Activated CD8-positive, alpha-beta memory T cell treated with anti-CD3 and anti-CD28 coated beads, Interleukin-2, amount 50 U/mL, for 48 hours (primary cell): Measurements from ENCODE around the gene HAUS3.
"Not testable (repeated sequence)": the region's sequence is repeated elsewhere in the genome, so short reads cannot be mapped to it uniquely, and the experiment has no call there.

ENCODE experiments used
- DNase-seq: peaks from one replicate; pipeline ENCODE4 v3.0.0-alpha.2; 2020

The HAUS3 gene

DNA sequence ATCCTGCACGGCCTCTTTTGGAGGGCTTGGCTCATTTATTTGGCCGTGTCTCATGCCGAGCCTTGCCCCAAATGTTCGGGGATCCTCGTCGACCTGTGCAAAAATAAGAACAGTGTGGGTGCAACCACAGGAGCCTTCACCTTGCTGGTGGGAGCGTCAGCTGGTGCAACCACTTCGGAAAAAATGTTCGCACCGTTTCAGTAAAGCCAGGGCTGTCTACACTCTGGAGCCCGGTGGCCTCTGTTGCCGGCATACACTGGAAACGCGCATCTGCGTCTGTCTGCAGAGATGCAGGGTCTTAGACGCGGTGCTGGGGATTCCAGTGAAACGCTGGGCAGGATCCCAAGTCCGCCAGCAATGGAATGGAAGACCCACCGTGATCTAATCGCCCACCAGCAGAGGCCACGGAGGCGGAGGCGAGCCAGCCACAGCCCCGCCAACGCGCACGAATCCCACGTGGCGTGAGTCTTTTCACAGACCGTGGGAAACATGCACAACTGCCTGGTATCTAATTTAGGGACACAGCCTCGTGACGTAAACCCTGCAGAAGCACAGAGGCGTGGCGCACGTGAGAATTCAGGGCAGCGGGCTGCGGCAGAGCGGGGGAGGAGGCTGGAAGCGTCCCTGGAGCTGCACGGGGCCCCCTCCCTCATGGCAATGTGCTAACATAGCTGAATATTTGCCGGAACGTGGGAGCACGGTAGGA, 33.8 kb upstream of the HAUS3 start:
- DNase-seq, result no peak

DNA sequence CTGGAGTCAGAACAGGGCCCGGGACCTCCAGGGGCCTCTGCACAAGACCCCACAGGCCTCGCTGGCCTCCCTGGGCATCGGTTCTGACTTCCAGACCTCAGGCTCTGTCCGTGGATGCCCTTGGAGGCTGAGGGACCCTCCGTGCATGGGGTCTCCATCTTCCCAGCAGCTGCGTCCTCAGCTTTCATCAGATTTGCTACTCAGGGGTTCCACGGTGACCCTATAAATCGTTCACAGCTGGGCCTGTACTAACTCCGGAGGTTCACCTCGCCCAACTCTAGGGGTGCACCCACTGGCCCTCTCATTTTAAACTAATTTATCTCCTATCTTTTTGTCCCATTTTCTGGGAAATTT, 33.1 kb upstream of the HAUS3 start:
- DNase-seq, result not testable (repeated sequence)

GRCh38 chr4:2274320-2275043, 32.6 kb upstream of the HAUS3 start:
- no peak for DNase-seq

- no peak for DNase-seq
Measured at GRCh38 chr4:2273657-2274319, 31.9 kb upstream of the HAUS3 start.

- no peak for DNase-seq
Measured at GRCh38 chr4:2273221-2273620, 31.3 kb upstream of the HAUS3 start.

DNA sequence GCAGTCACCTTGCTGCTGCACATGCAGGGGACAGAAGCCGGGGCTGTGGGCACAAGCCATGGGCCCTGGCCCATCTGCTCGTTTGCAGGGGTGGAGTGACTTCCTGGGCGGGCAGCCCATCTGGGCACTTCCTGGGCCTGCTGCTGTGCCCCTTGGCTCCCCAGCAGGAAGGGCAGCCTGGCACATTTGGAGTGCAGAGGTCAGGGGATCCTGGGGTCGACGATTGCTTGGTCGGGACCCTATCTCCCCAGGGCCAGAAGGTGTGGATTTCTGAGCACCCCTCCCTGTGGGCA, 30.9 kb upstream of the HAUS3 start:
- no peak for DNase-seq

DNA sequence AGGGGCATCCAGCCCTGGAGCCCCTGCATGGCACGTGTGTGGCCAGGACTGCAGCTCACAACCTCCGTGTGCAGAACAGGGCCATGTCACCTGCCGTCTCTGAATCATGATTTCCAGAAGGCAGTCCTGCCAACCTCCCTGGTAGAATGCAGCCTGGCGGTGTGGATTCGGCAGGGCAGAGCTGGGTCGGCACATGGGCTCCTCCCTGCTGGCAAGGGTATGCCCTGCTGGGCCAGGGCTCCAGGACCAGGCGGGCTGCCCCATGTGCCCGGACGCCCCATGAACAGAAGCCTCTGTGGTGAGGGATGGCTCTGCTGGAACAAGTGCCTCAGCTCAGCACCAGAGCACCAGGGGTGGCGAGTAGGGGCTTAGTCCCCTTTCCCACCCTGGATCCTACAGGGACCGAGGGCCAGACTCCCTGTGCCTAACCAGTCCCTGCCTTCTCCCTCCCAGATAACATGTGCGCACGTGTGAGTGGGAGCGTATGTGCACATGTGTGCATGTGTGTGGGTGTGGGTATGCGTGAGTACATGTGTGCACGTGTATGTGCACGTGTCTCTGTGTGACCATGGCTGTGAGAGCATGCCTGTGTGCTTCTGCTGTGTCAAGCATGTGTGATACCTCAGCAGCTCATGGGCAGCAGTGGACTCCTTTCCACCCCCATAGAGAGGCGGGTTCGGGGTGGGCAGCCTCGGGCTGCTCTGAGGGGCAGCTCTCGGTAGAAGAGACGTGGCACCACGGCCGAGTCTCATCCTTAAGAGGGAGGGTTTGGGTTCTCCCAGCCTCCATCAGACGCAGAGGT, 30.3 kb upstream of the HAUS3 start:
- no peak for DNase-seq

DNA sequence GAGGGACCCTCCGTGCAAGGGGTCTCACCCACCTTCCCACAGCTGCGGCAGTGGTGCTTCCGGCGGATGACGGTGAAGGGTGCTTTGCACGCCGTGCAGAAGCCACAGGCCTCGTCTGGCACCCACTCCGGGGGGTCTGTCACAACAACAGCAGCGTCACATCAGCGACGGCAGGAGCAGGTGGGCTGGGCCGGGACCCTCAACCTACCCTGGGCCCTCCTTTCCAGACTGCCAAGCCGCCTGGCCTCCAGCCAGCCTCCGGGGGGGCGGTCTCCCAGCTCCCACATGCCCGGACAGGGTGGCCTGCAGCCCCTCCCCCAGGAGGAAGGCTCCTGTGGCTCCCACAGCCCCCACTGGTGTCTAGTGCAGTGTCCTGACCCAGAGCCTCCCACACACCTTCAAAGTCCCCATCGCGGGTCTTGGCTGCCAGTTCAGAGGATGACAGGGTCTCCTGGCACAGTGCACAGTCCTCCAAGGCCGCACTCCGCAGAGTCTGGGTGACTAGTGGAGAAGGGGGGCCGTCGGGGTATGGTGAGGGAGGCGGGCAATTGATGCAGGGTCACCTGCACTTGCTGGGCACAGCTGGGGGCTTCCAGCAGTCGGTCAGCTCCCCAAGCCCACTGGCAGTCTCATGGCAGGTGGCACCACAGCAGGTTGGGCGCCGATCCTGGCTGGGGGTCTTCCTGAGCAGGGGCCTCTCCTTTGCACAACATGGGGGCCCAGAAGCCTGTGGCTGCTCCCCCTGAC, 29.5 kb upstream of the HAUS3 start:
- no peak for DNase-seq

GRCh38 chr4:2270341-2271165, 28.6 kb upstream of the HAUS3 start:
- no peak for DNase-seq

DNA sequence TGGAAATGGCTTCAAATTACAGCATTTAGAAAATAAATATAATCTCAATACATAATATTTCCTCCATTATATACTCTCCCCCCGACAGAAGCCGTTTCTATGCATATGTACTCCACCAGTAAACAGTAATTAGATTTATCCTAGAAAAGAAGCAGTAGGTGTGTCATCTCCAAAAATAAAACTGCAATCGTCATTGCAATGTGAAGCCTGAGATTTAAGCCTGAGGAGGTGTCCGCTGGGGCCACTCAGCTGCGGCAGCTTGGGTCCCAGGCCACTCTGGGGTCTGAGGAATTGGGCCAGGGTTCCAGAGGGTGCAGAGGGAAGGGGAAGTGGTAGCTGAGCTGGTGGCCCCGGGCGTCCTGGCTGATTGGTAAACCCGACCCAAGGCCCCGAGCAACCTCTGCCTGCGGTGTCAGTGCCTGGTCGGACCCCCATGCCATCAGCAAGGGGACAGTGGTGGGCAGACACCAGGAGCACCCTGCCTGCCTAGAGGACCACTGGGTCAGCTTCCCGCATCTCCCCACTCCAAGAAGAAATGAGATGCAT, 27.8 kb upstream of the HAUS3 start:
- no peak for DNase-seq

DNA sequence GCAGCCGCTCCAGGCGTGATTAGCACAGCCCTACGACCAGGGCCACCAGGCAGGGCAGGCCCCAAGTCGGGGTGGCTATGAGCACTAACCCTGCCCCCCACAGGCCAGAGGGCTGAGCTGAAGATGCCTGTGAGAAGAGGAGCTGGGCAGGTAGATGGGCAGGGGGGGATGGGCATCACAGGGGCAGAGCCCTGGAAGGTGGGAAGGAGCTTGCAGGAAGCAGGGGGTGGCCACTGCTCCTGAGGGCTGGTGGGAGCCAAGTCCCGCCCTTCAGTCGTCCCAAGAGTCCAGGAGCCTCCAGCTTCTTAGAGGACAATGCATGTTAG, 27.2 kb upstream of the HAUS3 start:
- no peak for DNase-seq

DNA sequence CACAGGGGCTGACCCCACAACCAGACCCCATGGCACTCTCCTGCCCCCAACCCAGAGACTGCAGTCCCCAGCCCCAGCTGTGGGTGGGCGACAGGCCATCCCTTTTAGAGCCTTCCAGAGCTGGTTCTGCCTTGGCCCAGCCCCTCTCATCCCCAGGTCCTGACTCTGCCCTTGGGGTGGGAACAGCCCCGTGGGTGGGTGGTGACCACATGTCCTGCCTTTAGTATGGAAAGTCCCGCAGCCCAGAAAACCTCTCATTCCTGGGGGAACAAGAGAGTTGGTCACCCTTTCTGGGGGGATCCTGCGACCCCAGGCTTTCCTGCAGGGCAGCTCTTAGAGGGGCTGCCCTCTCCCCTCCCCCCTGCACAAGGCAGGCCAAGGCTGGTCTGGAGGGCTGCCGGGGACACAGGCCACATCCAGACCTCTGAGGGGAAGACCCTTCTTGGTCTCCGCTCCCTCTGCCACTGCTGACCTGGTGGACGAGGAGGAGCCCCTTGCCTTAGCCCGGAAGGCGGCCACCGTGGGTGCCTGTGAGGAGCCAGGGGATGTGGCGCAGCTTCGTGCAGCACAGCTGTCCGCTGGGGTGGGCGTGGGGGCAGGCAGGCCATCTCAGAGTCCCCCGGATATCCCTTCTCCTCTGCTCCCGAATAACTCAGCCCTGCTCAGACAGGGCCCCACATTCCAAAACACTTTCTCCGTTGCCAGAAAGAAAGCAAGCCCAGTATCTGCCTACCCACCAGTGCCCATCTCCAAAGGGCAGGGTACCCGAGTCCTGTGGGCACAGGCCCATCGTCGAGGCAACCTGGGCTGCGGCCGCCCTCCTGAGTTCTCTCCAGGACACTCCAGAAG, 26.7 kb upstream of the HAUS3 start:
- no peak for DNase-seq

GRCh38 chr4:2267841-2268240, 25.9 kb upstream of the HAUS3 start:
- DNase-seq, result no peak

DNA sequence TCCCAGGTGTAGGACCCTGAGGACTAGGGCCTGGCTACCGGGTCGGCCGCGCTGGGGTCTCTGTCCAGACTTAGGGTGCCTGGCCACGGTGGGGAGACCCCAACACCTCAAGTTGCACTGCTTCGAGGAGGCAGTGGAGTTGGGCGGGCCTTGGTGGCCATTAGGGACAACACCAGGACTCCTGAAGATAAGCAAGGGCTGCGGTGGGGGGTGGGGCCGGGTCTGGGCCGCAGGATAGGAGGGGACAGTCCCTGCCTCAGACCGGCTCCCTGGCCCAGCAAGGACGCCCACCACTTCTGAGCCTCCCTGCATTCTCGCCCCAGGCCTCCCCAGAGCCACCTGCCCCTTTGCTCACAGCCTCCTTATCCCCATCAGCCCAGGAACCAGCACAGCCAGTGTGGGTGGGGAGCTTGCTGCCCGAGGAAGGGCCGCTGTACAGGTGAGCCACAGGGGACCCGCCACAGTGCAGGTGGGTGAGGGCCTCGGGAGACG, 25.4 kb upstream of the HAUS3 start:
- no peak for DNase-seq

DNA sequence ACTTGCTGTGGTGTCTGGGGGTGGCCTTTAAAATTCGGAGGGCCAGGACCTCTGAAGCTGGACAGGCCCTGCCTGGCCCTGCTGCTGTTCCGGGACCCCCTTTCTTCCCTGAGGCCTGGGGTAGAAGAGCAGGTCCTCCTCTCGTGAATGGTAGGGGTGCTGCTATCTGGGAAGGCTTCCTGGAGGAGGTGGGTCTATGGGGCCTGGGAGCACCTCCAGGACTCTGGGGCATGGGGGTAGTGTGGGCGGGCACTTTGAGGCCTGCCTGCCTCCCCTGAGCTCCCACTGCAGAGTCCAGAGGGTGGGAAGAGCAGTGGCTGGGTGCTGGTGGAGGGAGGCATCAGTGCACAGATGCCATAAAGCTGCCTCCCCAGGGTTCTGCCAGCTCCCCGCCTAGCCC, 24.9 kb upstream of the HAUS3 start:
- no peak for DNase-seq

DNA sequence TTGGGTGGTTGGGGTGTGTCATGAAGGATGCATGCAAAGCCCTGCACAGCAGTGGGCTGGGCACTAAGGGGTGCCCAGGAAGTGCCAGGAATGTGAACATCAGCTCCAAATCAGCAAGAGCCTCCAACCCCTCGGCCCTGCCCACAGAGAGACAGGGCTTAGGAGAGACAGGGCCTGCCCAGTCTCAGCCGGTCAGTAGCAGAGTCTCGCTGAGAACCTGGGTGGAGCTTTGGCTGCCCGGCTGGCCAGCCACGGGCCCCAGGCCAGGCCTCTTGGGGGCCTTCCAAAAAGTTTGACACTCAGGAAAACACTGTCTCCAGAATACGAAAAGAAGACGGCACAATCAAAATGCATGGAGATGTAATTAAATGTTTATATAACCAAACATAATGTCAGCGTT, 24.3 kb upstream of the HAUS3 start:
- DNase-seq, result no peak

DNA sequence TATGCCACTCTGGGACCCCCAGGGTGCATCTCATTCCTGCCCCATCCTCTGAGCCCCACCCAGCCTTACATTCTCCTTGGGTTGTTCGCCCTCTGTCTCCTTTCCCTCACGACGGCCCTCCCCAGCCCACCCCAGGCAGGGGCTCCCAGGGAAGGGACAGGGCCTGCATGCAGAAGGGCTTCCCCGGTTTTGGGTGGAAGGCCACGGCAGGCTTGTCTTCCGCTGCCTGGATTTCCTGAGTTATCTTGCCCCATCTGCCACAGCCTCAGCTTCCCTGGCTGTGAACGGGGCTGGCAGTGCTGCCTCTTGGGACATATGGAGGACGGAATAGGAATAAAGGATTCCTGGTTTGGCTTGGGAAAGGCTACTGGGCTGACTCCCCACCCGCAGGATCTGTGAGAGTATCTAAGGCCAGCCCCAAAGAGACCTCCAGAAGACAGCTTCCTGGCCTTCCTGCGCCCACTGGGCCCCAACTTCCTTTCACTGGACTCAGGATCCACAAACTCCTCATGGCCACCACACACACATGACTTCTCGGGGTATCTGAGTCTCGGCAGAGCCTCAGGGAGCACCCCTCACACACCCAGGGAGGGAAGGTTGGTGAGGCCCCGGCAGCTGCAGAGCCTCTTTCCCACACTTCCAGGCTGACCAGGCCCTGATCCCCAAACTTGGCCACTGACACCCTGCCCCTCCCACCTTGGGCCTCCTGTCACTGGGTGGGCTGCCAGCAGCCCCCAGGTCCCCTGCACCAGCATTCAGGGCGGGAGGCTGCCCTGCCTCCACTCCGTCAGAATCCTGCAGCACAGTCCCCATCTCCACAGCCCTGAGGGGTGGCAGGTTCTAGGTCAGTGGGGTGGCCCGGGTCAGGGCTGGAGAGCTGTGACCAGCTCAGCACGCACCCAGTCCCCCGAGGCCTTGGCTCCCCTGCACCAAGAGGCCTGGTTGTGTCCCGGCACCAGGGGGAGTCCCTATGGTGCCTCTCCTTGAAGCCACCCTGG, 23.5 kb upstream of the HAUS3 start:
- no peak for DNase-seq

DNA sequence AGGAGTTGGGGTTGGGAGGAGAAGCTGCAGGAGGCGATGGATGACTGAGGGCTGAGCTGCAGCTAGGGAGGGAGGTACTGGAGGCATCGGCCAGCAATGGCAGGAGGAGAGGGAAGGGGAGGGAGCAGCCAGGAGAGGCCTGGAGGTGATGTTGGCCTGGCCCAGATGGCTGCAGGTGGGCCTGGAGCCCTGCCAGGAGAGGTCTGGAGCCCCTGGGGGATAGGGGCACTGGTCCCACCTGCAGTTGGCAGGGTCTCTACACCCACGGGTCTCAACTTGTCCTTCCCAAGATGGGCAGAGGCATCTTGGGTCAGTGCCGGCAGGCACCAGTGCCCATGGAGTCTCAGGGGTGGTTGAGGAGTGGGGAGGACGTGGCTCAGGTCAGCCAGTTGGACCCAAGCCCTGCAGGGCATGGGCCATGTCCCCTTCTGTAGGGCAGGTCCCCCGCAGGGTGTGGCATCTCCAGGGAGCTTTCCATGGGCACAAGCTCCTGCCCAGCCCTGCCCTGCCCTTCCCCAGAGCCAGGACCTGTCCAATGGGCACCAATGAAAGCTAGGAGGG, 22.6 kb upstream of the HAUS3 start:
- no peak for DNase-seq

GRCh38 chr4:2263926-2264321, 22.0 kb upstream of the HAUS3 start:
- no peak for DNase-seq
